ENCODE data around the gene POM121C.
"Not testable (repeated sequence)": the region's sequence is repeated elsewhere in the genome, so short reads cannot be mapped to it uniquely, and the experiment has no call there.

- TF ChIP-seq CTCF, POLR2AphosphoS5, EP300 (IDR thresholded peaks at IDR 0.05): not testable (repeated sequence)
- TF ChIP-seq POLR2A (IDR thresholded peaks at IDR 0.05): peak in 1 of 2 donors; percentile 67
Observed at GRCh38 chr7:75442465-75443111, 43.5 kb downstream of the POM121C start.
